CD4-positive, alpha-beta T cell (primary cell): ENCODE data around the gene DNAH17. TPM values are rescaled to one million over a fixed set of nuclear protein-coding genes. Genes with fewer than 3 reads are reported as not detected.

ENCODE experiments used
- ATAC-seq: fragments of 200-7000 bp; cut with Tn5 transposase; one replicate; pipeline ENCODE4 v1.10.0; 2022; ENCODE audit warnings: mild to moderate bottlenecking; ENCODE audit not compliant: poor library complexity
- CTCF ChIA-PET: fragments of 350-600 bp; sonication (Branson Sonifier 250); formaldehyde crosslinking; loops from one replicate; lab custom pipeline; 2021; ENCODE audit warnings: antibody characterized with exemption, inconsistent platforms; lab: Charles Lee
- POLR2A ChIA-PET: fragments of 350-600 bp; sonication (Branson Sonifier 250); formaldehyde crosslinking; loops from one replicate; lab custom pipeline; 2021; ENCODE audit warnings: antibody characterized with exemption, inconsistent platforms; lab: Charles Lee
- DNase-seq, 14 experiments: peaks; one replicate each; pipeline ENCODE4 v3.0.0-alpha.2; 2013 to 2020; ENCODE audit warnings: mixed read lengths in 2 of 14
- H3K27ac ChIP-seq, 2 donors: one replicate each; pipeline versions ENCODE4 v1.5.1 to v1.7.0; 2013; ENCODE audit warnings: low read length in 2 of 2, low read depth in 1 of 2, mild to moderate bottlenecking in 1 of 2
- H3K27me3 ChIP-seq, 2 experiments: 1 replicate in 1 of 2; 2 replicates in 1 of 2; pipeline versions ENCODE4 v1.6.1 to v1.7.0; 2013; ENCODE audit warnings: low read length in 2 of 2, control low read depth in 1 of 2, mild to moderate bottlenecking in 1 of 2, moderate library complexity in 1 of 2; ENCODE audit not compliant: insufficient read depth in 2 of 2, control insufficient read depth in 1 of 2
- H3K36me3 ChIP-seq: one replicate; pipeline ENCODE4 v1.6.1; 2013; ENCODE audit warnings: low read length, control low read depth; ENCODE audit not compliant: insufficient read depth
- H3K4me1 ChIP-seq: one replicate; pipeline ENCODE4 v1.6.1; 2013; ENCODE audit warnings: low read length, control low read depth; ENCODE audit not compliant: insufficient read depth
- H3K4me3 ChIP-seq: one replicate; pipeline ENCODE4 v1.5.1; 2013; ENCODE audit warnings: mild to moderate bottlenecking, low read length, moderate library complexity
- H3K9me3 ChIP-seq, 2 experiments: 1 replicate in 1 of 2; 2 replicates in 1 of 2; pipeline versions ENCODE4 v1.6.1 to v1.7.0; 2013; ENCODE audit warnings: low read length in 2 of 2, mild to moderate bottlenecking in 2 of 2, control low read depth in 1 of 2, moderate library complexity in 1 of 2; ENCODE audit not compliant: control insufficient read depth in 1 of 2, insufficient read depth in 1 of 2
- H3K27ac Mint-ChIP-seq: one replicate; pipeline ENCODE4 v1.8.0; 2020; ENCODE audit warnings: mixed read lengths
- H3K27me3 Mint-ChIP-seq: one replicate; pipeline ENCODE4 v1.8.0; 2021; ENCODE audit warnings: mixed read lengths
- H3K36me3 Mint-ChIP-seq: one replicate; pipeline ENCODE4 v1.8.0; 2021; ENCODE audit warnings: low read depth, mixed read lengths
- H3K4me1 Mint-ChIP-seq: one replicate; pipeline ENCODE4 v1.8.0; 2021; ENCODE audit warnings: low read depth, mixed read lengths
- H3K4me3 Mint-ChIP-seq: one replicate; pipeline ENCODE4 v1.8.0; 2020; ENCODE audit warnings: mild to moderate bottlenecking, mixed read lengths
- H3K9me3 Mint-ChIP-seq: one replicate; pipeline ENCODE4 v1.8.0; 2020; ENCODE audit warnings: mixed read lengths
- intact Hi-C, 2 experiments: fragments of 100-400 bp; cut with DNase I in 1 of 2; cut with micrococcal nuclease in 1 of 2; formaldehyde crosslinking; loops; one replicate each; pipeline versions ENCODE4 v1.15.1 to v1.9.0; 2023 to 2025; cut with DNase I, micrococcal nuclease
- total RNA-seq, 174 experiments: library from RNA in 2 of 174; stranded (reverse) in 2 of 174; gene quantifications; one replicate each; pipeline ENCODE4 v1.2.3 and lab custom pipeline; 2021 to 2026
- TF ChIP-seq, protein P1 (sequence below): fragments of 200-600 bp; IDR thresholded peaks from one replicate; pipeline ENCODE4 v1.8.0; 2022; ENCODE audit warnings: antibody characterized with exemption, mild to moderate bottlenecking

Gene DNAH17
- total RNA-seq, 2 experiments from 2014 or later, result 0.14 TPM; not detected in 1

DNA sequence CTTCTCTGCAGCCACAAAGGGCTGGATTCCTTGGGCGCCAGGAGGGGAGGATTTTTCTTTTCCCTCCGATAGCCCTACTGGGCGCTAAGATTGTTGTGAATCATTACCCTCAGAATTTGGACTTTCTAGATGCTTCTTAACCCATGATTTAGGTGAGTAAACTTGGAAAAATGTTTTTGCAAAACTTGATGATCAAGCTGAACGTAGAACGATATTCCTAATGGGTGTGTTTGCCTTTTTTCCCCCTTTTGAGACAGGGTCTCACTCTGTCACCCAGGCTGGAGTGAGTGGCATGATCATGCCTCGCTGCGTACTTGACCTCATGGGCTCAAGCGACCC, 155.0 kb downstream of the DNAH17 start:
- no peaks in the 10 kb centered on the region for H3K9me3 ChIP-seq
- ChIA-PET POLR2A (interaction anchor here (1.0 to 2.6 kb wide), 4 partner anchors 62 to 244 kb away, joined by 3 to 24 read pairs (median 5); partner anchors contain the start of gene SOCS3), CTCF (interaction anchor here (0.6 to 3.3 kb wide), 21 partner anchors 10 to 382 kb away, joined by 3 to 40 read pairs (median 5); partner anchors contain the start of genes PGS1 and SOCS3)
- peaks cover 13% of the 10 kb centered on the region for H3K4me1 ChIP-seq
- H3K36me3 ChIP-seq, result peaks cover 87% of the 10 kb centered on the region
- Mint-ChIP-seq H3K36me3 (peaks cover 70% of the 10 kb centered on the region), H3K27ac (peak overlapping the region; percentile 37), H3K4me1 (peaks cover 25% of the 10 kb centered on the region), H3K4me3 (no peak overlapping the region), H3K27me3 (no peaks in the 10 kb centered on the region), H3K9me3 (no peaks in the 10 kb centered on the region)
- no peak for DNase-seq
- ATAC-seq, result no peak
- intact Hi-C loops, result loop anchor here (1.0 to 10.0 kb wide), 8 partner anchors 40 to 407 kb away; partner anchors contain the start of genes SOCS3 (in 2 of the 2) and TMC6 (in 1 of the 2)
- no peak overlapping the region for H3K4me3 ChIP-seq
- no peaks in the 10 kb centered on the region for H3K27me3 ChIP-seq
- TF ChIP-seq, protein P1, sequence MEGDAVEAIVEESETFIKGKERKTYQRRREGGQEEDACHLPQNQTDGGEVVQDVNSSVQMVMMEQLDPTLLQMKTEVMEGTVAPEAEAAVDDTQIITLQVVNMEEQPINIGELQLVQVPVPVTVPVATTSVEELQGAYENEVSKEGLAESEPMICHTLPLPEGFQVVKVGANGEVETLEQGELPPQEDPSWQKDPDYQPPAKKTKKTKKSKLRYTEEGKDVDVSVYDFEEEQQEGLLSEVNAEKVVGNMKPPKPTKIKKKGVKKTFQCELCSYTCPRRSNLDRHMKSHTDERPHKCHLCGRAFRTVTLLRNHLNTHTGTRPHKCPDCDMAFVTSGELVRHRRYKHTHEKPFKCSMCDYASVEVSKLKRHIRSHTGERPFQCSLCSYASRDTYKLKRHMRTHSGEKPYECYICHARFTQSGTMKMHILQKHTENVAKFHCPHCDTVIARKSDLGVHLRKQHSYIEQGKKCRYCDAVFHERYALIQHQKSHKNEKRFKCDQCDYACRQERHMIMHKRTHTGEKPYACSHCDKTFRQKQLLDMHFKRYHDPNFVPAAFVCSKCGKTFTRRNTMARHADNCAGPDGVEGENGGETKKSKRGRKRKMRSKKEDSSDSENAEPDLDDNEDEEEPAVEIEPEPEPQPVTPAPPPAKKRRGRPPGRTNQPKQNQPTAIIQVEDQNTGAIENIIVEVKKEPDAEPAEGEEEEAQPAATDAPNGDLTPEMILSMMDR, result no peak
- H3K27ac ChIP-seq, result no peak overlapping the region

DNA sequence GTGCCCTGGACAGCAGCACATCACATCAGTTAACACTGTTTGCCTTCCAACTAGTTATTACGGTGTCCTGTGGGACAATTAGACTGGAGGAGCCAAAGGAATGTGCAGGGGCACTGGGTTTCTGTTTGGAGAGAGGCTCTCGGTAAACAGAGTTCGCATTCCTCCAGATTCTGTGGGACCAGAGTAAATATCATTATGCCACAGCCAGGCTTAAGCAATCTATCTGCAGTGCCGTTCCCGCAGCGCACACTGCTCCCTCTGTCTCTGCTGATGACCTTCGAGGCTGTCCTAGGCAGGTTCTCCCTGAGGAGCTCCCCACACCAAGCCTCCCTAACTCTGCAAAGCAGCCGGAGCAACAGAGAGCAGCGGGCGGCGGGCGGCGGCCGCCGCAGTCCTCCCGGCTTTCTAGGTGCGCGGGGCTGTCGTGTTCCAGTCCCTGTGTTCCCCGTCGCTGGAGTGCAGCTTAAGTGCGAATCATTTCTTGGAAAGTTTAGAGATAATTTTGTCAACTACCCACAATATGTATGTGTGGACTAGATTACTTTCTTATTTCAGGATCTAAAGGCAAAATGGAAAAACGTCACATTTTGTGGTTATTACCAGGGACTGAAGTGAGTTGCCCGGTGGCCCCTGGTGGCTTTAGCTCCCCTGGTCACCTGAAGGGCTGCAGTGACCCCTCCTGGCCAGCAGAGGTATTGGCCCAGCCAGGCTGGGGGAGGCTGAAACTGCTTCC, 155.5 kb downstream of the DNAH17 start:
- ChIA-PET CTCF (interaction anchor here (0.6 to 3.3 kb wide), 23 partner anchors 9 to 383 kb away, joined by 3 to 40 read pairs (median 5); partner anchors contain the start of genes PGS1 and SOCS3), POLR2A (interaction anchor here (0.9 to 2.6 kb wide), 5 partner anchors 61 to 288 kb away, joined by 3 to 24 read pairs (median 3); partner anchors contain the start of gene SOCS3)
- TF ChIP-seq, protein P1, result peak; percentile 98
- Histone ChIP-seq H3K9me3 (no peaks in the 10 kb centered on the region), H3K4me1 (peaks cover 18% of the 10 kb centered on the region), H3K36me3 (peaks cover 88% of the 10 kb centered on the region), H3K27me3 (no peaks in the 10 kb centered on the region), H3K27ac (no peak overlapping the region), H3K4me3 (no peak overlapping the region)
- Mint-ChIP-seq H3K27me3 (no peaks in the 10 kb centered on the region), H3K9me3 (no peaks in the 10 kb centered on the region), H3K4me1 (peaks cover 30% of the 10 kb centered on the region), H3K36me3 (peaks cover 70% of the 10 kb centered on the region), H3K27ac (peak overlapping the region; percentile 37), H3K4me3 (no peak overlapping the region)
- intact Hi-C loops, result loop anchor here (1.0 to 10.0 kb wide), 8 partner anchors 39 to 407 kb away; partner anchors contain the start of genes SOCS3 (in 2 of the 2) and TMC6 (in 1 of the 2)
- peak; percentile 56 to 85 (median 72) for DNase-seq
- peak; percentile 97 for ATAC-seq

DNA sequence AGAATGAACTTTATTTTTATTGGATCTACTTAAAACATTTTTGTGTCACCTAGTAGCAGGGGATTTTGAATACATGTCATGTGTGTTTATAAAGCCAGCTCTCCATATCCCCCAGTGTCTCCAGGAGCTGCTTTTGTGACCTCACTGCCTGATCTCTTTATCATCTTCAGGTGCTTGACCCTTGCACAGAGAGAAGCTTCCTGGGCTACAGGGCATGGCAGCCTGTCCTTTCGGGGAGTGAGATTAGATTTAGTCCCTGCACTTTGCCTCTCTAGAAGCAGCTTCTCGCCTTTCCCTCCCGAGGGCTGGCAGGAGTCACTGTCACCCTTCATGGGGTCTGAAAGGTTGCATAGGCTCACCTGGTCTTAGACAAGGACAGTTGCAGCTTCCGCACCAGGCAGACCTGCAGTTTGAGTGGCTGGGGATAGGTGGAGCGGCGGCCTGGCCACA, 156.1 kb downstream of the DNAH17 start:
- Histone ChIP-seq H3K27ac (no peak overlapping the region), H3K4me3 (no peak overlapping the region), H3K36me3 (peaks cover 82% of the 10 kb centered on the region), H3K27me3 (no peaks in the 10 kb centered on the region), H3K9me3 (no peaks in the 10 kb centered on the region), H3K4me1 (peaks cover 24% of the 10 kb centered on the region)
- H3K27me3 Mint-ChIP-seq, result no peaks in the 10 kb centered on the region
- CTCF ChIA-PET, result interaction anchor here (1.0 to 3.3 kb wide), 10 partner anchors 10 to 170 kb away, joined by 3 to 40 read pairs (median 8); partner anchors contain the start of genes PGS1 and SOCS3
- ATAC-seq, result no peak
- H3K4me1 Mint-ChIP-seq, result peaks cover 36% of the 10 kb centered on the region
- TF ChIP-seq, protein P1, result no peak
- H3K36me3 Mint-ChIP-seq, result peaks cover 73% of the 10 kb centered on the region
- intact Hi-C loops, result loop anchor here (5.0 to 10.0 kb wide), 4 partner anchors 39 to 406 kb away; partner anchors contain the start of gene TMC6 (in 1 of the 2)
- POLR2A ChIA-PET, result interaction anchor here (0.9 to 2.6 kb wide), 3 partner anchors 61 to 287 kb away, joined by 3 to 24 read pairs (median 7); partner anchors contain the start of gene SOCS3
- no peaks in the 10 kb centered on the region for H3K9me3 Mint-ChIP-seq
- H3K27ac Mint-ChIP-seq, result no peak overlapping the region
- DNase-seq, result no peak
- no peak overlapping the region for H3K4me3 Mint-ChIP-seq
